B cell (primary cell): ENCODE results near the gene VWA3B. TPM values are rescaled to one million over a fixed set of nuclear protein-coding genes. Genes with fewer than 3 reads are reported as not detected.

ENCODE experiments used
- ATAC-seq: fragments of 200-7000 bp; cut with Tn5 transposase; one replicate; pipeline ENCODE4 v1.10.0; 2021; ENCODE audit warnings: low read depth, mild to moderate bottlenecking, moderate number of reproducible peaks, moderate library complexity
- CTCF ChIA-PET: fragments of 350-600 bp; sonication (Branson Sonifier 250); formaldehyde crosslinking; loops from one replicate; lab custom pipeline; 2021; ENCODE audit warnings: antibody characterized with exemption, inconsistent platforms; lab: Charles Lee
- POLR2A ChIA-PET: fragments of 350-600 bp; sonication (Branson Sonifier 250); formaldehyde crosslinking; loops from one replicate; lab custom pipeline; 2021; ENCODE audit warnings: antibody characterized with exemption; lab: Charles Lee
- DNase-seq: peaks from one replicate; pipeline ENCODE4 v3.0.0; 2013
- H2AFZ ChIP-seq: 2 replicates; pipeline ENCODE4 v1.6.1; 2012; ENCODE audit warnings: mild to moderate bottlenecking, low read depth, low read length; ENCODE audit not compliant: insufficient read depth, poor library complexity, severe bottlenecking
- H3K27ac ChIP-seq, 2 donors: 1 replicate in 1 of 2; 2 replicates in 1 of 2; pipeline ENCODE4 v1.5.1; 2012 to 2013; ENCODE audit warnings: low read length in 2 of 2, mild to moderate bottlenecking in 2 of 2, moderate library complexity in 1 of 2
- H3K27me3 ChIP-seq, 4 experiments: fragments of 200-600 bp in 1 of 4; sonication (generic) in 1 of 4; replicated peaks in 1 of 4; 1 replicate in 2 of 4; 2 replicates in 2 of 4; pipeline versions ENCODE4 v1.6.1 to v1.7.0; 2013 to 2016; ENCODE audit warnings: low read length in 3 of 4, mild to moderate bottlenecking in 2 of 4, mixed read lengths in 1 of 4, moderate library complexity in 1 of 4; ENCODE audit not compliant: insufficient read depth in 4 of 4, control insufficient read depth in 3 of 4; ENCODE audit errors: control extremely low read depth in 1 of 4
- H3K36me3 ChIP-seq, 2 experiments: replicated peaks in 1 of 2; 1 replicate in 1 of 2; 2 replicates in 1 of 2; pipeline versions ENCODE4 v1.6.1 to v1.7.1; 2013; ENCODE audit warnings: low read length in 1 of 2; ENCODE audit not compliant: insufficient read depth in 2 of 2, control insufficient read depth in 1 of 2; ENCODE audit errors: control extremely low read depth in 1 of 2, extremely low read depth in 1 of 2
- H3K4me1 ChIP-seq, 2 donors: fragments of 200-600 bp in 1 of 2; sonication (generic) in 1 of 2; 1 replicate in 1 of 2; 2 replicates in 1 of 2; pipeline versions ENCODE4 v1.5.1 to v1.6.1; 2013 to 2017; ENCODE audit warnings: low read length in 2 of 2; ENCODE audit not compliant: control insufficient read depth in 2 of 2, insufficient read depth in 2 of 2
- H3K4me2 ChIP-seq: replicated peaks from 2 replicates; pipeline ENCODE3; 2012; ENCODE audit warnings: mild to moderate bottlenecking, low read depth, low read length; ENCODE audit not compliant: poor library complexity, severe bottlenecking
- H3K4me3 ChIP-seq, 5 experiments: fragments of 200-600 bp in 1 of 5; sonication (generic) in 1 of 5; 1 replicate in 3 of 5; 2 replicates in 2 of 5; pipeline versions ENCODE4 v1.5.1 to v1.7.0; 2011 to 2016; ENCODE audit warnings: low read length in 4 of 5, mild to moderate bottlenecking in 4 of 5, low read depth in 2 of 5, control low read depth in 1 of 5, moderate library complexity in 1 of 5; ENCODE audit not compliant: insufficient read depth in 1 of 5; ENCODE audit errors: control extremely low read depth in 1 of 5, extremely low read depth in 1 of 5
- H3K79me2 ChIP-seq: fragments of 200-600 bp; sonication (generic); one replicate; pipeline ENCODE4 v1.6.0; 2016; ENCODE audit warnings: low read length; ENCODE audit not compliant: control insufficient read depth, insufficient read depth
- H3K9ac ChIP-seq: fragments of 200-600 bp; sonication (generic); 2 replicates; pipeline ENCODE4 v1.6.1; 2017; ENCODE audit warnings: mild to moderate bottlenecking, low read length, moderate library complexity
- H3K9me3 ChIP-seq, 3 donors: one replicate each; pipeline versions ENCODE4 v1.6.1 to v1.7.1; 2013; ENCODE audit warnings: low read length in 2 of 3; ENCODE audit not compliant: control insufficient read depth in 2 of 3, insufficient read depth in 1 of 3; ENCODE audit errors: control extremely low read depth in 1 of 3
- H4K20me1 ChIP-seq: 2 replicates; pipeline ENCODE4 v1.6.0; 2012; ENCODE audit warnings: mild to moderate bottlenecking, low read length; ENCODE audit not compliant: insufficient read depth, control insufficient read depth, poor library complexity, severe bottlenecking
- H3K27ac Mint-ChIP-seq: one replicate; pipeline ENCODE4 v1.8.0; 2021; ENCODE audit warnings: mixed read lengths
- H3K27me3 Mint-ChIP-seq: one replicate; pipeline ENCODE4 v1.8.0; 2021; ENCODE audit warnings: mixed read lengths
- H3K4me1 Mint-ChIP-seq: one replicate; pipeline ENCODE4 v1.8.0; 2021; ENCODE audit warnings: mixed read lengths
- H3K4me3 Mint-ChIP-seq: one replicate; pipeline ENCODE4 v1.8.0; 2021; ENCODE audit warnings: mixed read lengths
- H3K9me3 Mint-ChIP-seq: one replicate; pipeline ENCODE4 v1.8.0; 2022; ENCODE audit warnings: mixed read lengths; ENCODE audit not compliant: insufficient read depth
- EZH2 ChIP-seq: IDR thresholded peaks from 2 replicates; pipeline ENCODE4 v1.6.1; 2012; ENCODE audit warnings: borderline replicate concordance, low read depth, mild to moderate bottlenecking, moderate library complexity, low read length; ENCODE audit not compliant: insufficient read depth, poor library complexity, severe bottlenecking
- WGBS: methylation state at CpG from one replicate; pipeline ENCODE4 v1.1.5; 2013; ENCODE audit warnings: missing lambda C conversion rate; ENCODE audit not compliant: insufficient coverage; 5-methylcytosine and 5-hydroxymethylcytosine counted together
- intact Hi-C: fragments of 100-400 bp; cut with micrococcal nuclease; formaldehyde crosslinking; loops from one replicate; pipeline ENCODE4 v1.10.0; 2022
- polyA plus RNA-seq: library from polyadenylated mRNA; depleted of rRNA; stranded (reverse); fragments of >200 nt; gene quantifications from 2 replicates; pipeline ENCODE4 v1.2.3, GENCODE V29; 2012
- total RNA-seq, 2 donors: library from RNA; stranded (reverse); fragments of 120-200 nt in 1 of 2; gene quantifications; 1 replicate in 1 of 2; 2 replicates in 1 of 2; pipeline versions ENCODE4 v1.2.3 to v1.2.4, GENCODE V29; 2013 to 2022
- TF ChIP-seq, protein P1 (sequence below): fragments of 200-600 bp; IDR thresholded peaks from one replicate; pipeline ENCODE4 v1.8.0; 2022; ENCODE audit warnings: antibody characterized with exemption, mild to moderate bottlenecking

The VWA3B gene
- total and polyA plus RNA-seq, 2 donors (not counting 1 experiment from before 2014, with no cell fraction given): not detected

GRCh38 chr2:98161186-98161585, 74.2 kb downstream of the VWA3B start:
- Histone ChIP-seq H3K4me1 (no peaks in the 10 kb centered on the region), H3K9me3 (no peaks in the 10 kb centered on the region), H2AFZ (no peak overlapping the region), H3K27ac (no peak overlapping the region), H3K27me3 (no peaks in the 10 kb centered on the region), H3K4me2 (no peak overlapping the region), H4K20me1 (no peaks in the 10 kb centered on the region), H3K4me3 (no peak overlapping the region), H3K36me3 (no peaks in the 10 kb centered on the region), H3K9ac (no peak overlapping the region), H3K79me2 (no peaks in the 10 kb centered on the region)
- DNase-seq: no peak
- CTCF ChIA-PET: no interaction called here
- no peak overlapping the region for H3K27ac Mint-ChIP-seq
- TF ChIP-seq, protein P1, sequence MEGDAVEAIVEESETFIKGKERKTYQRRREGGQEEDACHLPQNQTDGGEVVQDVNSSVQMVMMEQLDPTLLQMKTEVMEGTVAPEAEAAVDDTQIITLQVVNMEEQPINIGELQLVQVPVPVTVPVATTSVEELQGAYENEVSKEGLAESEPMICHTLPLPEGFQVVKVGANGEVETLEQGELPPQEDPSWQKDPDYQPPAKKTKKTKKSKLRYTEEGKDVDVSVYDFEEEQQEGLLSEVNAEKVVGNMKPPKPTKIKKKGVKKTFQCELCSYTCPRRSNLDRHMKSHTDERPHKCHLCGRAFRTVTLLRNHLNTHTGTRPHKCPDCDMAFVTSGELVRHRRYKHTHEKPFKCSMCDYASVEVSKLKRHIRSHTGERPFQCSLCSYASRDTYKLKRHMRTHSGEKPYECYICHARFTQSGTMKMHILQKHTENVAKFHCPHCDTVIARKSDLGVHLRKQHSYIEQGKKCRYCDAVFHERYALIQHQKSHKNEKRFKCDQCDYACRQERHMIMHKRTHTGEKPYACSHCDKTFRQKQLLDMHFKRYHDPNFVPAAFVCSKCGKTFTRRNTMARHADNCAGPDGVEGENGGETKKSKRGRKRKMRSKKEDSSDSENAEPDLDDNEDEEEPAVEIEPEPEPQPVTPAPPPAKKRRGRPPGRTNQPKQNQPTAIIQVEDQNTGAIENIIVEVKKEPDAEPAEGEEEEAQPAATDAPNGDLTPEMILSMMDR: no peak
- TF ChIP-seq EZH2: no peak
- H3K27me3 Mint-ChIP-seq: peaks cover 3% of the 10 kb centered on the region
- intact Hi-C loops: no loop called here
- 68% methylated on average over 3 of the region's 4 CpGs for WGBS
- ATAC-seq: no peak
- no peaks in the 10 kb centered on the region for H3K4me1 Mint-ChIP-seq
- no peak overlapping the region for H3K4me3 Mint-ChIP-seq
- POLR2A ChIA-PET: no interaction called here
- no peaks in the 10 kb centered on the region for H3K9me3 Mint-ChIP-seq

DNA sequence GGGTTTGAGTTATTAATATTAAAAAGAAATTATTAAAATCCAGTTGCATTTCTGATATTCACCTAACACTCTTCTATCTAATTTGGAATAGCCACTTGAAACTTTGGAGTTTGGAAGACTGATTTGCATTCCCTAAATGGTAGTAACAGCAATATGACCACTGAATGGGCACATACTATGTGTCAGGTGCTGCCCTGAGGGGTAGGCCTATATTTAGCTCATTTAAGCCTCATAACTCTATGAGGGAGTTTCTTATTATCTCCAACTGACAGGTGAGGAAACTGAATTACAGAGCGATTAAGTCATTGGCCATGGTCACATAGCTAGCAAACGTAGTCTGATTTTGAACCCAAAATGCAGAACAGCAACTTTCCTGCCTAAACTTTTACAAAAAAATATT, 77.3 kb downstream of the VWA3B start:
- no peaks in the 10 kb centered on the region for H3K36me3 ChIP-seq
- H3K27ac Mint-ChIP-seq: no peak overlapping the region
- H4K20me1 ChIP-seq: no peaks in the 10 kb centered on the region
- H3K4me2 ChIP-seq: no peak overlapping the region
- no peaks in the 10 kb centered on the region for H3K4me1 ChIP-seq
- WGBS: no CpG with 5 or more reads among the region's 2 CpGs
- H3K79me2 ChIP-seq: no peaks in the 10 kb centered on the region
- ATAC-seq: no peak
- ChIA-PET CTCF (interaction anchor here (1.4 kb wide), 1 partner anchor 357 kb away, joined by 4 read pairs; no protein-coding TSS in a partner anchor), POLR2A (no interaction called here)
- H3K9me3 ChIP-seq: no peaks in the 10 kb centered on the region
- TF ChIP-seq, protein P1: no peak
- TF ChIP-seq EZH2: no peak
- H3K4me3 ChIP-seq: no peak overlapping the region
- no peak for DNase-seq
- no peak overlapping the region for H3K27ac ChIP-seq
- H3K9me3 Mint-ChIP-seq: no peaks in the 10 kb centered on the region
- H3K4me1 Mint-ChIP-seq: no peaks in the 10 kb centered on the region
- H3K27me3 ChIP-seq: peaks cover 0 to 6% (median 3%) of the 10 kb centered on the region in 4 experiments
- intact Hi-C loops: no loop called here
- no peak overlapping the region for H2AFZ ChIP-seq
- H3K9ac ChIP-seq: no peak overlapping the region
- H3K27me3 Mint-ChIP-seq: peaks cover 3% of the 10 kb centered on the region
- no peak overlapping the region for H3K4me3 Mint-ChIP-seq
